Activated CD8-positive, alpha-beta memory T cell treated with anti-CD3 and anti-CD28 coated beads for 4 hours (primary cell): Measurements from ENCODE around the gene RPL34.
A peak's percentile ranks its signal among the peaks of the same experiment; 100 is the strongest.

Source experiments
- DNase-seq, 2 donors: peaks; one replicate each; pipeline ENCODE4 v3.0.0-alpha.2; 2020; ENCODE audit warnings: low read depth in 2 of 2

Gene RPL34

GRCh38 chr4:108624263-108625056 is 4.1 kb downstream of the RPL34 start:
- DNase-seq, result no peak

GRCh38 chr4:108626056-108626455 is 5.7 kb downstream of the RPL34 start:
- DNase-seq, result no peak

- no peak for DNase-seq
These were observed 8.0 kb downstream of the RPL34 start for GRCh38 chr4:108628411-108628810.

GRCh38 chr4:108635070-108635655 is 14.8 kb downstream of the RPL34 start:
- no peak for DNase-seq

DNA sequence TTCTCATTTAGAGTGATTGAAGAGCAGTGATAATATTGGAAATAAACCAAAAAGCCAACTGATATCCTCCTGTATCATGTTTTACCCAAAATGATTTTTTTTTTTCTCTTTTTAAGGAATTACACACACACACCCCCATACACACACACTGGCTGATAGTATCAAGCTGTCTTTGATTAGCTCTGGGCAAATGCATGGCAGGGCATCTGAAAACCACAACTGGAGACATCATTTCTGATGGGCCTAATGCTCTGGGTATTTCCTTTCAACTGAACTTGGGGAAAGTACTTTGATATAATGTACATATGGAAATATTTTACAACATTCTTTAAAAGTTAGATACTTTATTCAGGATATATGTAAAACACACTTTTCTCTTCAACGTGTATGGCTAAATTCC is 15.9 kb downstream of the RPL34 start:
- DNase-seq, result no peak

GRCh38 chr4:108637856-108638255 is 17.5 kb downstream of the RPL34 start:
- DNase-seq, result no peak

GRCh38 chr4:108644237-108644636 is 23.9 kb downstream of the RPL34 start:
- DNase-seq, result no peak

- no peak for DNase-seq
These were observed 26.3 kb downstream of the RPL34 start for GRCh38 chr4:108646706-108647105.

DNA sequence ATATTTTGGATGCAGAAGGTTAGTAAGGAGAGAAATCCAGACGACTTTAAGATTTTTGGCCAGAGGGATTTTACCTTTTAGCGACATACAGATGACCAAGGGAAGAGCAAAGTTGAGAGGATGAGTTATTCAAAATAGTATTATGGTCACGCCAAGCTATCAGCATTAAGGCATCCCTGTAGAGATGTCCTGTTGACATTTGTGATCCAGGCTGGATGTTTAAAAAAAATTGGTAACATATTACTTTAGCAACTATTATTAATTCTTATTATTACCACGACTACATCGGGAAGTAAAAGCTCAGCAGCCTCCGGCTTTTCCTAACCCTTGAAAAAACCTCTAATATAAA is 29.5 kb downstream of the RPL34 start:
- DNase-seq, result no peak

DNA sequence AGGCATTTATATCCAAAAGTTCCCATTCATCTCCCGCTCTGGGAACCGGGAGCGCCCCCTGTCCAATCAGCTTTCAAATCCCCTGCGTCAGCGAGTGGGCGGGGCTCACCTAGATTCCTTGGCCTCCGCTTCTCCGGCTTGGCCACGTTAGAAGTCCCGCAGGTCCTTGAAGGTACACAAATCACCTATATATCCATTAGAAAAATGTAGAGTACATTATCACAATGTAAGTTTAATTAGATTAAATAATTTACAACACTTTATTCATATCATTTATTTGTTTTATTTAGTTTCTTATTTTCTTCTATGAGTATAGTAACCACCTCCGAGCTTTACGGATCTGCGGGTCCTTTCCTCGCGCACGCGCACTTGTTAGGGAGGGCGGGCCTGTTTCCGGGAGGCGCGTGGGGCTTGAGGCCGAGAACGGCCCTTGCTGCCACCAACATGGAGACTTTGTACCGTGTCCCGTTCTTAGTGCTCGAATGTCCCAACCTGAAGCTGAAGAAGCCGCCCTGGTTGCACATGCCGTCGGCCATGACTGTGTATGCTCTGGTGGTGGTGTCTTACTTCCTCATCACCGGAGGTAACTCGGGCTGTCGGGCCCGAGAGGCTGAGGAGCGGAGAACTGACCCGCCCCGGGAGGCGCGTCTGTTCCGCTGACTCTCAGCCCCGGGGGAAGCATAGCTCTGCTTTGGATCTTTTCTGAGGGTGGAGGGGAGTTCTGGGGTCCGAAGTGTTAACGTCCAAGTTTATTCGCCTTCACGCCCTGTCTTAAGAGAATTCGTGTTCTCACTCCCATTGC is 30.0 kb downstream of the RPL34 start, which contains the start of gene OSTC:
TSS of gene OSTC (plus strand) at position 388 of the 802 bp plus-strand sequence. CDS start at position 445, 57 bp downstream.
- DNase-seq, result peak; percentile 83 to 84

DNA sequence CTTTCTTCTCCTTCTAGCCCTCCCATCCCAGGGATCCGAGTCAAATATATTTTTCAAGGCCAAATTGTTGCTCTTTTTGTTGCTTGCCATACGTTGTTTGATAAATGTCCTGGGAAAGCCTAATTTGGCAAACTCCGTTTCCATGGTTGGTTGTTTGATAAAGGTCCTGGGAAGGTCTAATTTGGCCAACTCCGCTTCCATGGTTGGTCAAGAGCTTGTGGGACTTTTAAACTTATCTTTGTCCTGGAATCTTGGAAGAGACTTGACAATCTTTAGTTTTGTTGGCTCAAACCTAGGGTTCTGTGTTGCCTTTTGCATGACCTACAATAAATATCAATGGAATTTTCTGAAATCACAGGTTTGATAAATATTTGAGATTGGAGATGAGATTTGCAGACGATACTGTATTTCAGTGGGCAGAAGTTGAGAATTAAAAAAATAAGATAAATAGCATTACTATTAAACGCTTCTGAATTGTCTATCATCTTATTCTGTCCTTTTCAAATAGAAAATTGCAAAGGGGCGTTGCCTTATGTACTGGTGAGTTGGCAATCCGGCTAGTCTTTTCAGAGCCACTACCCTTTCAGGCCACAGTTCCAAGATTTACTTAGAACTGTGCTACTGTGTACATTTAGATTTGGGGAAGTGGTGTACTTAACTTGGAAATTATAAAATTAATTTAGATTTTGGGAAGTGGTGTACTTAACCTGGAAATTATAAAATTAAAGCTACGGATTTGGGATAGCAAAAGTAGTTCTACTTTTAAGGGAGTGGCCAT is 30.8 kb downstream of the RPL34 start:
- DNase-seq, result no peak

DNA sequence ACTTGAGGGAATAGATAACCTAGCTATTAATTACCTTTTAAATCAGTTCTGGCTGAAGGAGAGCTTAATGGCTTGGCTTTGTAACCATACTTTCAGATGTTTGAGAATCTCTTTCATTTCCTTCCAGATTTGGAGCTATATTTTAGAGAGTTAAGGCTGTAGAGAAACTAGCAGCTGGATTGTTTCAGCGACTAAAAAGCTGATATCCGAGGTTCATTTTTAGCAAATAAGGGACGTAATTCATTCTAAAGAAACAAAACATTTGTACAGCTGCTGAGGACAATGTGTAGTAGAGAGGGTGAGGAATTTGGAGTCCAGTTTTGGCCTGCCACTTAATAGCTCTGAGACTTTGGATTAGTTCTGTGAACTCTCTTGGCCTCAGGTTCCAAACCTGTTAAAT is 42.3 kb downstream of the RPL34 start:
- no peak for DNase-seq

DNA sequence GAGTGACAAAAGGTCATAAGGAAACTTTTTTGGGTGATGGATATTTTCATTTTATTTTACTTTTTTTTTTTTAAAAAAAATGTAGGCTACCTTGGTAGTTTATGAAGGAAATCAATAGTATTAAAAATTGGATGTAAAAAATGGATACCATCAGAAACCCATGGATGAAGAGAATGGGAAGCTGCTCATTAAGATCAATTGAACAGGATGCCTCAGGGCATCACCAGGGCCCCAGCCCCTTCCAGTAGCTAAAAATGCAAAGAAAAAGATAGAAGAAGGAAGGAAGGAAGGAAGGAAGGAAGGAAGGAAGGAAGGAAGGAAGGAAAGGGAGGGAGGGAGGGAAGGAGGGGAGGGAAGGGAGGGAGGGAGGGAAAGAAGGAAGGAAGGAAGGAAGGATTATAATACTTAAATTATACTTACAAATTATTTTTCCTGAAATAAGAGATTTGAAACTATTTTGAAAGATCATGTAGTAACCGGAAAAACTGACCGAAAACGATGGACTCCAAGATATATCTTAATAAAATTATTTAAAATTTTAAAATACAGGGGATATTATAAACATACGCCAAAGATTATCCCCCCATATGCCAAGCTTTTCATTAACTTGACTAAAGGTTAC is 54.1 kb downstream of the RPL34 start:
- no peak for DNase-seq
